Endothelial cell of umbilical vein (primary cell): ENCODE results near the gene HSPG2. TPM values are rescaled to one million over a fixed set of nuclear protein-coding genes. Genes with fewer than 3 reads are reported as not detected.
A peak's percentile ranks its signal among the peaks of the same experiment; 100 is the strongest.

ENCODE experiments used
- BruUV-seq: library from RNA; stranded (reverse); fragments of 400-500 nt; replicated peaks from 2 replicates; lab custom pipeline; 2021; lab: Mats Ljungman, UMichigan
- CTCF ChIA-PET: fragments of 300-600, 350-600 bp; sonication (Branson Sonifier 250); formaldehyde crosslinking; loops from one replicate; lab custom pipeline; 2021; ENCODE audit warnings: antibody characterized with exemption, inconsistent platforms; lab: Charles Lee
- POLR2A ChIA-PET: fragments of 300-600, 350-600 bp; sonication (Branson Sonifier 250); formaldehyde crosslinking; loops from one replicate; lab custom pipeline; 2021; ENCODE audit warnings: antibody characterized with exemption, inconsistent platforms; lab: Charles Lee
- DNase-seq: peaks from one replicate; pipeline ENCODE4 v3.0.0-alpha.2; 2011; ENCODE audit warnings: low read depth, low spot score
- FAIRE-seq: peaks from 2 replicates; lab custom pipeline; 2011; peaks lifted over from hg19 to GRCh38; lab: Jason Lieb, UNC
- H2AFZ ChIP-seq: 2 replicates; pipeline ENCODE4 v1.6.0; 2012; ENCODE audit warnings: low read depth, low read length, control low read depth, inconsistent platforms
- H3K27ac ChIP-seq: 2 replicates; pipeline ENCODE4 v1.5.1; 2011; ENCODE audit warnings: low read depth, mild to moderate bottlenecking, control low read depth, low read length, moderate library complexity; ENCODE audit not compliant: insufficient read depth
- H3K27me3 ChIP-seq, 2 experiments: 2 replicates each; pipeline versions ENCODE4 v1.6.0 to v1.6.1; 2011; ENCODE audit warnings: low read length in 2 of 2, mixed read lengths in 1 of 2; ENCODE audit not compliant: control insufficient read depth in 2 of 2, insufficient read depth in 2 of 2
- H3K36me3 ChIP-seq, 2 experiments: 2 replicates in 1 of 2; 3 replicates in 1 of 2; pipeline ENCODE4 v1.5.1; 2011; ENCODE audit warnings: low read length in 2 of 2, mild to moderate bottlenecking in 1 of 2, moderate library complexity in 1 of 2; ENCODE audit not compliant: control insufficient read depth in 2 of 2, insufficient read depth in 2 of 2; ENCODE audit errors: extremely low read depth in 1 of 2
- H3K4me1 ChIP-seq: 3 replicates; pipeline ENCODE4 v1.5.1; 2011; ENCODE audit warnings: mild to moderate bottlenecking, low read length; ENCODE audit not compliant: control insufficient read depth, insufficient read depth; ENCODE audit errors: extremely low read depth
- H3K4me2 ChIP-seq: 2 replicates; pipeline ENCODE4 v1.6.1; 2011; ENCODE audit warnings: low read length, control low read depth, mixed read lengths; ENCODE audit not compliant: insufficient read depth
- H3K4me3 ChIP-seq, 3 experiments: fragments of 200-600 bp in 1 of 3; sonication (generic), shearing (Covaris generic) in 1 of 3; replicated peaks in 1 of 3; 2 replicates each; pipeline ENCODE4 v1.5.1; 2011 to 2016; ENCODE audit warnings: control low read depth in 3 of 3, low read length in 3 of 3, mild to moderate bottlenecking in 2 of 3, inconsistent platforms in 1 of 3, low read depth in 1 of 3, moderate library complexity in 1 of 3; ENCODE audit not compliant: insufficient read depth in 1 of 3
- H3K79me2 ChIP-seq: 2 replicates; pipeline ENCODE4 v1.6.0; 2012; ENCODE audit warnings: low read length, inconsistent platforms; ENCODE audit not compliant: control insufficient read depth, insufficient read depth
- H3K9ac ChIP-seq: replicated peaks from 2 replicates; pipeline ENCODE3; 2011; ENCODE audit warnings: low read length, control low read depth; ENCODE audit not compliant: insufficient read depth; ENCODE audit errors: extremely low read depth
- H3K9me1 ChIP-seq: replicated peaks from 3 replicates; pipeline ENCODE4 v1.6.0; 2011; ENCODE audit warnings: mild to moderate bottlenecking, low read length; ENCODE audit not compliant: control insufficient read depth, insufficient read depth; ENCODE audit errors: extremely low read depth
- H3K9me3 ChIP-seq: replicated peaks from 2 replicates; pipeline ENCODE4 v1.5.1; 2012; ENCODE audit warnings: low read length, inconsistent platforms; ENCODE audit not compliant: control insufficient read depth, insufficient read depth
- H4K20me1 ChIP-seq: replicated peaks from 2 replicates; pipeline ENCODE3; 2011; ENCODE audit warnings: mild to moderate bottlenecking, low read length; ENCODE audit not compliant: control insufficient read depth, insufficient read depth; ENCODE audit errors: extremely low read depth
- EZH2 ChIP-seq: IDR thresholded peaks from 2 replicates; pipeline ENCODE4 v1.6.1; 2012; ENCODE audit warnings: borderline replicate concordance, low read depth, mild to moderate bottlenecking, moderate library complexity, low read length, inconsistent platforms; ENCODE audit not compliant: severe bottlenecking
- FOS ChIP-seq: IDR thresholded peaks from 2 replicates; pipeline ENCODE4 v1.6.1; 2011; ENCODE audit warnings: mild to moderate bottlenecking, low read length, moderate library complexity, borderline replicate concordance; ENCODE audit not compliant: insufficient read depth
- GATA2 ChIP-seq: IDR thresholded peaks from 2 replicates; pipeline ENCODE4 v1.7.0; 2011; ENCODE audit warnings: low read depth, mild to moderate bottlenecking, moderate library complexity, mixed read lengths, low read length; ENCODE audit not compliant: insufficient read length, insufficient read depth
- JUN ChIP-seq: IDR thresholded peaks from 2 replicates; pipeline ENCODE4 v1.6.1; 2011; ENCODE audit warnings: borderline replicate concordance, low read depth; ENCODE audit not compliant: insufficient read length, insufficient read depth
- MAX ChIP-seq: IDR thresholded peaks from 2 replicates; pipeline ENCODE4 v1.6.1; 2011; ENCODE audit not compliant: insufficient read depth, insufficient read length
- POLR2A ChIP-seq: IDR thresholded peaks from 2 replicates; pipeline ENCODE4 v1.6.1; 2012; ENCODE audit warnings: low read depth, mild to moderate bottlenecking, control low read depth, low read length
- dilution Hi-C: fragments of 300-500 bp; cut with MboI; formaldehyde crosslinking; loops from one replicate; pipeline ENCODE4 v1.15.0; 2019; ENCODE audit warnings: low sequenced_read_pairs; ENCODE audit not compliant: extremely low pct_ligation_motif_present
- intact Hi-C: fragments of 100-400 bp; cut with micrococcal nuclease; formaldehyde crosslinking; loops from one replicate; pipeline ENCODE4 v1.10.0; 2022
- polyA plus RNA-seq, 4 experiments: library from polyadenylated mRNA; depleted of rRNA in 3 of 4; stranded (reverse) in 3 of 4; unstranded in 1 of 4; fragments of >200 nt; gene quantifications; 2 replicates each; pipeline versions ENCODE4 v1.2.1 to v1.2.3, GENCODE V29; 2011 to 2012; ENCODE audit warnings: missing spikeins in 1 of 4
- total RNA-seq: library from RNA; stranded (reverse); gene quantifications from 2 replicates; pipeline ENCODE4 v1.2.3, GENCODE V29; 2021
- TF ChIP-seq, protein P1 (sequence below), 2 donors: IDR thresholded peaks; 1 replicate in 1 of 2; 2 replicates in 1 of 2; pipeline ENCODE4 v1.5.1; 2011; ENCODE audit warnings: low read length in 2 of 2, mild to moderate bottlenecking in 2 of 2, moderate library complexity in 2 of 2, control low read depth in 1 of 2, inconsistent platforms in 1 of 2, low read depth in 1 of 2; ENCODE audit not compliant: insufficient read depth in 1 of 2; ENCODE audit errors: extremely low read depth in 1 of 2

The HSPG2 gene
- total and polyA plus RNA-seq, 2 donors (not counting 3 experiments of a cell fraction or from before 2014, with no cell fraction given) = 734 to 3,499 TPM

DNA sequence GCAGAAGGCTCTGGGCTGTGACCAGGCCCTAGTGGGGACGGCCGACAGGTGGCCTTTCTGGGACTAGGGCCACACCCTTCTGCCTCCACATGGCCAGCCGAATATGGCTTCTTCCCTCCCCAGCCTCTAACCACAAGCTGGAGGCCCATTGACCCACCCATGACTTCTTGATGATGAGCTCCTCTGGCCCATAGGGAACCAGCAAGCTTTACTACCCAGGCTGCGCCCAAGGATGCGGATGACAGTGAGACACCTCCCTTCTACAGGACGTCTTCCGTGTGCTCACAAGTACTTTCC, 84.0 kb downstream of the HSPG2 start:
- Histone ChIP-seq H3K9me3 (no peaks in the 10 kb centered on the region), H3K36me3 (peaks cover 71 to 84% of the 10 kb centered on the region in 2 experiments), H3K79me2 (peaks cover 42% of the 10 kb centered on the region), H3K9ac (no peak overlapping the region), H4K20me1 (no peaks in the 10 kb centered on the region), H3K4me3 (no peak overlapping the region), H2AFZ (no peak overlapping the region), H3K4me1 (no peaks in the 10 kb centered on the region), H3K4me2 (no peak overlapping the region), H3K27ac (no peak overlapping the region), H3K9me1 (no peaks in the 10 kb centered on the region), H3K27me3 (no peaks in the 10 kb centered on the region)
- CTCF ChIA-PET = interaction anchor here (0.7 kb wide), 1 partner anchor 10 kb away, joined by 3 read pairs; no protein-coding TSS in a partner anchor
- no TSS peak for BruUV-seq
- DNase-seq = no peak
- no peak for FAIRE-seq
- POLR2A ChIA-PET = no interaction called here
- TF ChIP-seq POLR2A (peak; percentile 2), MAX (no peak), EZH2 (no peak), GATA2 (no peak), JUN (no peak), FOS (no peak)
- TF ChIP-seq, protein P1, sequence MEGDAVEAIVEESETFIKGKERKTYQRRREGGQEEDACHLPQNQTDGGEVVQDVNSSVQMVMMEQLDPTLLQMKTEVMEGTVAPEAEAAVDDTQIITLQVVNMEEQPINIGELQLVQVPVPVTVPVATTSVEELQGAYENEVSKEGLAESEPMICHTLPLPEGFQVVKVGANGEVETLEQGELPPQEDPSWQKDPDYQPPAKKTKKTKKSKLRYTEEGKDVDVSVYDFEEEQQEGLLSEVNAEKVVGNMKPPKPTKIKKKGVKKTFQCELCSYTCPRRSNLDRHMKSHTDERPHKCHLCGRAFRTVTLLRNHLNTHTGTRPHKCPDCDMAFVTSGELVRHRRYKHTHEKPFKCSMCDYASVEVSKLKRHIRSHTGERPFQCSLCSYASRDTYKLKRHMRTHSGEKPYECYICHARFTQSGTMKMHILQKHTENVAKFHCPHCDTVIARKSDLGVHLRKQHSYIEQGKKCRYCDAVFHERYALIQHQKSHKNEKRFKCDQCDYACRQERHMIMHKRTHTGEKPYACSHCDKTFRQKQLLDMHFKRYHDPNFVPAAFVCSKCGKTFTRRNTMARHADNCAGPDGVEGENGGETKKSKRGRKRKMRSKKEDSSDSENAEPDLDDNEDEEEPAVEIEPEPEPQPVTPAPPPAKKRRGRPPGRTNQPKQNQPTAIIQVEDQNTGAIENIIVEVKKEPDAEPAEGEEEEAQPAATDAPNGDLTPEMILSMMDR (IDR thresholded peaks at IDR 0.05; ENCODE audit: extremely low read depth in 1 of 2, insufficient read depth in 1 of 2, low read depth in 1 of 2, low read length in 2 of 2) = no peak
- intact Hi-C loops (no loop called here), dilution Hi-C loops (no loop called here)
